GM12891 (cell line): ENCODE results near the gene MRFAP1.

Experiments
- POLR2A ChIP-seq: IDR thresholded peaks from 2 replicates; pipeline ENCODE4 v1.6.1; 2011; ENCODE audit warnings: low read depth, low read length, control low read depth
- POLR2AphosphoS5 ChIP-seq: IDR thresholded peaks from 2 replicates; pipeline ENCODE4 v1.6.1; 2011; ENCODE audit warnings: low read depth, low read length, control low read depth
- TAF1 ChIP-seq: IDR thresholded peaks from 2 replicates; pipeline ENCODE4 v1.6.1; 2011; ENCODE audit warnings: low read depth, low read length, control low read depth

- no peak for TF ChIP-seq POLR2AphosphoS5
- TF ChIP-seq POLR2A: no peak
- no peak for TF ChIP-seq TAF1
Measured at GRCh38 chr4:6606465-6607235, 33.8 kb upstream of the MRFAP1 start.
